Measurements from ENCODE around the gene ARHGAP15.

DNA sequence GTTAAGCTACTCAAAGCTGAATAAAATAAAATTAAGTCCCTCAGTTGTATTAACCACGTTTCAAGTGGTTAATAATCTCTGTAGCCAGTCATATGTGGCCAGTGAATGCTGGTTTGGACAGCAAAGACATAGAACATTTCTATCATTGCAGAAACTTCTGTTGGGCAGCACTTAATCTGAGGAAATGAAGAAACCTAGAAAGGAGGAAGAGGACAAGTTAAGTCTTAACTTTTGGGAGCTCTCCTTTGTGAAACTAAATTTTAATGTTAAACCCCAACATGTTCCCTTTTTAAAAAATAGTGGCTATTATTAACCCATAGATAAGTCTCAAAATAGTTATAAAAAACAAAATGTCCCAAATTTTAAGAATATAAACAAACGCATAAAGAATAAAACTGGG, 421.3 kb downstream of the ARHGAP15 start:
- TF ChIP-seq, protein P1, sequence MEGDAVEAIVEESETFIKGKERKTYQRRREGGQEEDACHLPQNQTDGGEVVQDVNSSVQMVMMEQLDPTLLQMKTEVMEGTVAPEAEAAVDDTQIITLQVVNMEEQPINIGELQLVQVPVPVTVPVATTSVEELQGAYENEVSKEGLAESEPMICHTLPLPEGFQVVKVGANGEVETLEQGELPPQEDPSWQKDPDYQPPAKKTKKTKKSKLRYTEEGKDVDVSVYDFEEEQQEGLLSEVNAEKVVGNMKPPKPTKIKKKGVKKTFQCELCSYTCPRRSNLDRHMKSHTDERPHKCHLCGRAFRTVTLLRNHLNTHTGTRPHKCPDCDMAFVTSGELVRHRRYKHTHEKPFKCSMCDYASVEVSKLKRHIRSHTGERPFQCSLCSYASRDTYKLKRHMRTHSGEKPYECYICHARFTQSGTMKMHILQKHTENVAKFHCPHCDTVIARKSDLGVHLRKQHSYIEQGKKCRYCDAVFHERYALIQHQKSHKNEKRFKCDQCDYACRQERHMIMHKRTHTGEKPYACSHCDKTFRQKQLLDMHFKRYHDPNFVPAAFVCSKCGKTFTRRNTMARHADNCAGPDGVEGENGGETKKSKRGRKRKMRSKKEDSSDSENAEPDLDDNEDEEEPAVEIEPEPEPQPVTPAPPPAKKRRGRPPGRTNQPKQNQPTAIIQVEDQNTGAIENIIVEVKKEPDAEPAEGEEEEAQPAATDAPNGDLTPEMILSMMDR (IDR thresholded peaks at IDR 0.05), result no peak
- TF ChIP-seq POLR2A (IDR thresholded peaks at IDR 0.05), result no peak

All from esophagus squamous epithelium (tissue), 4 donors.